ENCODE measurements around the gene ELAC2.
"Not testable (repeated sequence)": the region's sequence is repeated elsewhere in the genome, so short reads cannot be mapped to it uniquely, and the experiment has no call there.

The ELAC2 gene

DNA sequence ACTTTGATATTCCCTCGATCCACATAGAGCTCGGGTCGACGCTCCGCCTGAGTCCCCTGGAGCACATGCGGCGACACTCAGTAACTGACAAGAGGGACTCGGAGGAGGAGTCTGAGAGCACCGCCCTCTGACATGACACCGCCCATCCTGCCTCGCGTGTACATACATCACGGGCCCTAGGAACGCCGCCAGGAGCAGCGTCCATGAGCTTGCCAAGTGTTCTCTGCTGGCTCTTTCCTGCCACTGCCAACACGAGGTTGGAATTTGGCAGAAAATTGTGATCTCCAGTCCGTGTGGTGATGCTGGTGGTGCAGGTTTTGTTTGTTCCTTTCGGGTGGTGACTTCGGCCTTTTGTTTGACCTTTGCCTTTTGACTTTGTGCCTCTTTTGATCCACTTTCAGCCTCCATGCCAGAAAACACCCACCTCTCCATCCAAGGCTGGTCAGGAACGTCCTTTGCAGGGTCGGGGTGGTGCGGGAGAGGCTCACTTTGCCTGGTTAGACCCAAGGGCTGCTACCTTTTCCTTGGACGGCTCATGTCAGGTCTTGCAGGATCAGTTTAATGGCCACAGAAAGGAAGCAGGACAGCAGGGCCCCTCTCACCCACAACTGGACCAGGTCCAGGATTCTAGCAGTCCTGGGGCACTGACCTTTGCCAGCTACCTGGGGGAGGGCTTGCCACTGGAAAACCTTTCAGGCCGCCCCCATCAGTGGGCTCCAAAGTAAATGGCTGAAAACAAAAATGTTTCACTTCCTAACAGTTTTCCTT, 27.6 kb downstream of the ELAC2 start:
- DNase-seq (ENCODE audit: low read depth), result no peak

DNA sequence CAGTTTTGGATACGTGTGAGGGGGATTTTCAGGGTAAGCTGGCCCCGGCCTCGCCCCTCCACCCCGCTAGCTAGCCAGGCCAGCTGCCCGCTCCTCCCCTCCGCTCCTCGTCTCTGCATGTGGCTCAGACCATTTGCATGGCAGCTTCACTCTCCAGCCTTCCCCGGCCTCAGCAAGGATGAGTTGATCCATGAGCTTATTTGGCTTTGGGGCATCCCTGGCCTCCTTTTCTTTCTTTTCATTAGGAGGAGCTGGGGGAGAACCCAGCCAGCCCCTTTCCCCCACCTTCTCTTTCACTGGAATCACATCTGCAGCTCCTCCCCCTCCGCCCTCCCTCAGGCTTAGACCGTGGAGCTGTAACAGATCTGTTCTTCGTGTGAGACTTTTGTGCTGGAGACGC, 30.7 kb downstream of the ELAC2 start:
- DNase-seq (ENCODE audit: low read depth), result no peak

DNA sequence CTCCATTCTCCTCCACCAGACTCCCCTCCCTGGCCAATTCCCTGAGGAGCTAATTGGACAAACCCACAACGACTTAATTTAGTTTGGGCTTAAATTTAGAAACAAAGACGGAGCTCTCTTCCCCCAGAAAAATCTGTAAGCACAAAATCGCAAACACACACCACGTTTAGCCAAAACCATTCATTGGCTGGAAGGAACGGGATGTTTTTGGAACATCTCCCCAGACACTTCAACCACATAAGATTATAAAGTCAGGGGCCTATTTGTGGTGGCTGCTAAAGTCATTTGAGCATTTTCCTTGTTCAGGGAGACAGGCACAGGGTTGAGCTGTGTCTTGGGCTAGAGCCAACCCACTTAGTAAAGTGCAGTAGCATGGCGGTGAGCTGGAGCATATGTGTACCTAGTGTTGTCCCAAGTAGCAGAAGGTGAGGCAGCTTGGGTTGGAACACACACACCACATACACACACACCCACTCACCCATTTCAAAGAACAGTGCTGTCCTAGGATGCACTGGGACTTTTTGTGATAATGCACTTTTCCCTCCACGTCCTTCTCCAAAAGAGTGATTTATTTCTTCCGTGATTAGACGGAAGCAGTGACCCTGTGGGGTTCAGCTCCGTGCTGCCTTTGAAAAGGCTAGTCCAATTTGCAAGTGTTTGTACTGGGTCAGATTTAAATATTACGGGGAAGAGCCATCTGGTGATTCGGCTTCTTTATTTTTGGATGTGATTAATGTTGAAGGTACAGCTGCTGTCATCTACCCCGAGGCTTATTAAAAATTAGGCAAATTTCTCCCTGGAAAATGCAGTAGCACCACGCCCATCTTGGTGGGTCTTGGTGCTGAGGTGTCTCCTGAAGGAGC, 32.2 kb downstream of the ELAC2 start:
- DNase-seq (ENCODE audit: low read depth), result no peak

DNA sequence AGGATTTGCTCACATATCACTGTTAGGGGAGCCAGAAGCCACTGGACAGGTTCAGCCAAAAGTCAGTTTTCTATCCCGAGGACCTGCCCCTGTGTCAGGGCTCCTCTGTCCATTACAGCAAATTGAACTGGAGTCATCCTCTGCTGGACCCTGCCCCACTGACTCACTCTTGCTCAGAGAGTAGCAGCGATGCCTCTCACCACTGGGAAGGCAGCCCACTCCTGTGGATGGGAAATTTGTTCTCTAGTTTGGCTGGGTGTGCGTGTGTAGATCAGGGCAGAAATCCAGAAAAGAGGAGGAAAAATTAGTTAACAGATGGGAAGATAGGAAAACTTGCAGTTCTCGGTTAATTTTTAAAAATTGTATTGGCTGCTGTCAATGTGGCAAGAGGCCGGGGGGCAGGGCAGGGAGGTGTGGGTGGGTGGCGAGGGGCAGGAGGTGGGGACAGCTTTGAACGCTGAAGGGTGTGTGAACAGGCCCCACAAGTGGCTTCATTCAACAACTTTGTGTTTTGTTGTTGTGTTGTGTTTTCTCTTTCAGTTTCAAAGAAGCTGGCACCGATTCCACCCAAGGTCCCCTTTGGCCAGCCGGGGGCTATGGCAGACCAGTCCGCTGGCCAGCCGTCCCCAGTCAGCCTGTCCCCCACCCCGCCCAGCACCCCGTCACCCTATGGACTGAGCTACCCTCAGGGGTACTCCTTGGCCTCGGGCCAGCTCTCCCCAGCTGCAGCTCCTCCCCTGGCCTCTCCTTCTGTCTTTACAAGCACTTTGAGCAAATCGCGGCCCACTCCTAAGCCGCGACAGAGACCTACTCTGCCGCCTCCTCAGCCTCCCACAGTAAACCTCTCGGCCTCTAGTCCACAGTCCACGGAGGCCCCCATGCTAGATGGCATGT, 33.6 kb downstream of the ELAC2 start:
- no peak for DNase-seq (ENCODE audit: low read depth)

DNA sequence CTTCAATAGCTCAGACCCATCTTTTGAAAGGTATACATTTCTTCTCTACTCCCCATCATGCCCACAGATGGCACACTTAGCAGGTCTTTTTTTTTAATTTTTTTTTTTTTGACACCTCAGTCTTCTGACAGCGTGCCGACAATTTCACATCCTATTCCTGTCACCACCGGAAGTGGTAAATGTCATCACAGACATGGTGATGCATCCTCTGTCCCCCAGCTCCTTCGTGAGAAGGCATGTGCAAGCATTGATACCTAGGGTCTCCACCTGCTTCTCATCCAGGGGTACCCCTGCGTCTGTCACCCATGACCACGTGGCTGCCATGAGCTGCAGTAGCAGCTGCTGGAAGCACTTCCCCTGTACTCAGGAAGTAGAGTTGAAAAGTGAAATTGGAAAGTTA, 35.6 kb downstream of the ELAC2 start:
- DNase-seq (ENCODE audit: low read depth), result no peak

DNA sequence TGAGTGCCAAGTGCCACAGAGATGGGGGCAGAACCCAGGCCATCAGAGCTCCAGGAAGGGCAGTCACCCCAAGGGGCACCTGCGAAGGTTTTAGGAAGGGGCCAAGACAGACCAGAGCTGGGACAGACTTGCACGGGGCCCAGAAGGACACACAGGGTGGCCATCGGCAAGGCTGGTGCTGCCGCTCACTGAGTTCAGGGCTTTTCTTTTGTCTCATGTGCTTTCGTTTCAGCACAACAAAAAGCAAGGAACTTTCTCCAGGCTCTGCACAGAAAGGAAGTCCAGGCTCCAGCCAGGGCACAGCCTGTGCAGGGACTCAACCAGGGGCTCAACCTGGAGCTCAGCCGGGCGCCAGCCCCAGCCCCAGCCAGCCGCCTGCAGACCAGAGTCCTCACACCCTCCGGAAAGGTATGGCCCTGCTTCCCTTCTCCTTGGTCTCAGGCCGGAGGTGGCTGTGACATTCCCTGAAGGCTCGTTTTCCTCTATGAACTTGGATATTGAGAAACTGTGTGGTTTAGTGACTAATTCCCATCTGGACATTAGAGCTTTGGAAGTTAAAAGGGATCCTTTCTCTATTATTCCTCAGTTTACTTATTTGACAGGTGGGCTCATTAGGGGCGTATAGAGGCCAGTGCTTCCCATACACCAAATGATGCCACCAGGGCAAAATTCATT, 37.9 kb downstream of the ELAC2 start:
- peak; percentile 9 for DNase-seq (ENCODE audit: low read depth)

DNA sequence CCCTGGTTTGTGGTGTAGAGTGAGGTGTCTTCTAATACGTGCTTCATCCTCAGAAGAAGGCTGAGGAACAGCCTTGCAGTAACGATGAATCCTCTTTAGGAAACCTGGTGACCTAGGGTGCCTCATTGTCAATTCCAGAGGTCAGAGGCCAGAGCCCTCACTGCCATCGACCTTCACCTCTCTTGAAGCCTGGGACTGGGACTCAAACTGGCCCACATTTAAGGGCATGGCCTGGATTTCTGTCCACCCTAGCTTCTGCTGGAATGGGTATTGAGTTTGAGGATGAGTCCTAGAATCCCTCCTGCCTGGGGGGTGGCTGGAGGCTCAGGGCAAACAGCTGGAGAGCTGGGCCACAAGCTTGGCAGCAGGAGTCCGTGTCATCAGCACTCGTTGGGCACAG, 38.6 kb downstream of the ELAC2 start:
- no peak for DNase-seq (ENCODE audit: low read depth)

DNA sequence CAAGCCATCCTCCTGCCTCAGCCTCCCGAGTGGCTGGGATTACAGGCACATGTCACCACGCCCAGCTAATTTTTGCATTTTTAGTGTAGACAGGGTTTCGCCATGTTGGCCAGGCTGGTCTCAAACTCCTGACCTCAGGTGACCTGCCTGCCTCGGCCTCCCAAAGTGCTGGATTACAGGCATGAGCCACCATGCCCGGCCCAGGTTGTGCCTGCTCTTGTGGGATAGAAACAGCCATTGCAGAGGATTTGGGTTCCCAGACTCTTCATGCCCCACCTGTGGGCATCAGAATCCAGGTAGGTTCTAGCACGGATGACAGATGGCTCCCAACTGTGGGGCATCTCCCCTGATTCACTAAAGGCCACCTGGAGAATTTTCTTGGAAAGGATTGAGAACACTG, 39.0 kb downstream of the ELAC2 start:
- not testable (repeated sequence) for DNase-seq (ENCODE audit: low read depth)

DNA sequence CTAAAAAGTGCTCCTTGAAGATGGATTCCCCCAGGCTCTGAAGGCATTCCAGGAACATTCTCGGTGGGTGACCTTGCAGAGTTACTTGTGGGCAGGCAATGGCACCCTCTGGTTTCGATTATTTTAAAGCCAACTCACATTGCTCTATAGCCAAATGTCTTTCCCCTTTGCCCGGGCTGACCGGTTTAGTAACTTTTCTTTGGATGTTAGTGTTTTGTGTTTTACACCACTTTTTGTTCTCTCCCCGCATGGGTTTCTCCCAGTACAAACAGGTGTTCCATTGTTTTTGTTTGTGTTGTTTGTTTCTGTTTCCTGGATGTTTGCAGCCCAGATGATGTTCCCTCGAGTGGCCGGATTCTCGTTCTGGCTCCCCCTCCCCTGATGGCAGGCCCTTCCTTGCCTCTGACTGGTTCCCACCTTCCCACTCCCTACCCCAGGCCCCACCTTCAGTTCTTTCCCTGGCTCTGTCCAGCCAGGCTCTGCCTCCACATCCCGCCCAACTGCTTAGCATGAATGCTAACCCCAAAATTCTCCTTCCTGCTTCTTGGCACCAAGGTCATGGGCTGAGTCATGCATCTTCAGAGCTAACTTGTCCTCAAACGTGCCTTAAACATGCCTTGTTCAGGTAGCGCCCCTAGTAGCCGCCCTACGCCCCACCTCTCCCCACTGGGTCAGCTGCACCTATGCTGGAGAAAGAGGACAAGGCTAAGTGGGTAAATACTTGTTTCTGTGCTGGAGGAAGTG, 40.6 kb downstream of the ELAC2 start:
- DNase-seq (ENCODE audit: low read depth), result no peak

DNA sequence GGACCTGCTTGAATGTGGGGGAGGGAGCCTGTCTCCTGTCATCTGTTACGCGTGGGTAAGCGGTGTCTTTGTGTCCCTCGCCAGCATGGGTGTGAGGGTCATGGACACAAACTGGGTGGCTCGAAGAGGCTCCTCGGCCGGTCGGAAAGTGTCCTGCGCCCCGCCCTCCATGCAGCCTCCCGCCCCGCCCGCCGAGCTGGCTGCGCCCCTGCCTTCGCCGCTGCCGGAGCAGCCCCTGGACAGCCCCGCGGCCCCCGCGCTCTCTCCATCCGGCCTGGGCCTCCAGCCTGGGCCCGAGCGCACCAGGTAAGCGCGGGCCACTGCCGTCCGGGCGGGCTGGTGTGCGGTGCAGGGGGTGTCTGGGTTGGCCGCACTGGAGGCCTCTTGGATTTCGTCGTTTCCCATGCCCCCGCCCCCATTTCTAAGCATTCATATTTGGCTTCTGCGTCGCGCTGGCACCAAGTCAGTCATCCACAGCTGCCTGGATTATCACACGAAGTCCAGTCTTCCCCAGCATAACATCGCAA, 43.8 kb downstream of the ELAC2 start:
- no peak for DNase-seq (ENCODE audit: low read depth)

DNA sequence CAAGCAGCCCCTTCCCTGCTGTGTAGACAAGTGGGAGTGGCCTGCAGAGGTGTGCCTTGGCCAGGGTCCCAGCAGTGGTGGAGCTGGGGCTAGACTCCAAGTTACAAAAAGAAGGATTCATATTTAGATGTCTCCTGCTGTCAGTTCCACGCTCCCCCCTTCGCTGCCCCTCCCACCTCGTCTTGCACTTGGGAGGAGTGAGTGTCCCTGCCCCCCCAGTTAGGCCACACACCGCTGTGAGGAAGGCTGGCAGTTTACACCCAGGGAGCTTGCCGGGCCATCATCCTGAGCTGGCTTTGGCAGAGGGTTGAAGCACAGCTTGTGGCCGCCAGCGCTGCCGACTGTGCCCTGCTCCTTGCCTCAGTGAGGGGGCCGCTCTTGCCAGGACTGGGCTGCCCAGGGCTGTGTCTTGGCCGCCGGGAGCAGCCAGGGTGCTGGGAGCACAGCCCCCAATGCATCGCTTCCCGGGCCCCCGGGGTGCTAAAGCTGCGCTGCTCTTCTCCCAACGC, 44.3 kb downstream of the ELAC2 start:
- DNase-seq (ENCODE audit: low read depth), result no peak

DNA sequence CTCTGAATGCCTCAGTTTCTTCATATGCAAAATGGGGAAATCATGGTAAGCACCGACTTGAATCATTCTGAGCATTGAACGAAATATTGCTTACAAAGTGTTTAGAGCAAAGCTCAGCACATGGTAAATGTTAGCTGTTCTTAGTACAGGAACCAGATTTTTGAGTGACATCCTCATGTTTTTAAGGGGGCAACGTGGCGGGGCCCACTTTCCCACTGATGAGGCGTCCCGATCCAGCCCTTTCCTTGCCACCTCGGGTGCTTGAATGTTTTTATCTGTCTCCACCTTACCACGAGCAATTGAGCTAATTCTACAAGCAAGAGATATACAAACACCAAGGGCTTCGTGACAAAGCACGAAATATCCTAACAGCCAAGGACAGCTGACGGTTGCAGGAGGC, 49.9 kb downstream of the ELAC2 start:
- no peak for DNase-seq (ENCODE audit: low read depth)

DNA sequence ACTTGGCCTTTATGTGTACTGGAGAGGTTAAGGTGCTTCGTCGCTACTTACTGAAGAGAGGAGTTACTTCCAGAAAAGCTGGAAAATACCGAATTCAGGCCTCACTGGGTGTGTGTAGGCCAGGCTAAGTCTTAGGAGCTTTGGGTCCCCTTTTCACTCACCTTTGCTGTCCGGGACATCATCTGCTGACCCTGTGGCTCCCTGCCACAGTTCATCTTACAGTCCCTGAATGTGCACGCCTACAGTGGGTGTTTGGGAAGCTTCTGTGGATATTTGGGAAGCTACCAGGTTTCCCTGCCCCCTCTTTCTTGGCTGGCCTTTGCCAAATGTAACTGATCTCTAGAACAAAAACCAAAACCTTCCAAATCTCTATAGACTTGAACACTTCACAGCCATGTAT, 51.4 kb downstream of the ELAC2 start:
- DNase-seq (ENCODE audit: low read depth), result no peak

DNA sequence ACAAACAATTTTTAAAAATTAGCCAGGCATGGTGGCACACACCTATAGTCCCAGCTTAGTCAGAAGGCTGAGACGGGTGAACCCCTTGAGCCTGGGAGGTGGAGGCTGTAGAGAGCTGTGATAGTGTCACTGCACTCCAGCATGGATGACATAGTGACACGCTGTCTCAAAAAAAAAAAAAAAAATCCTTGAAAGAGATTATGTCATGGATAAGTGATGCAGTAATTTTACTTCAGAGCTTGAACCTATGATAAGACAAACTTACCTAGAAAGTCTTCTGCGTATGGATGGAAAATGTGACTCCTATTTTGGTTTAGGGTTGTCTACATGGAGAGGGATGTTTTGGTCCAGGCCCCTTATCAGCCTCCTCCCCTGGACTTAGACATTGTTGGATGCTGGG, 51.8 kb downstream of the ELAC2 start:
- DNase-seq (ENCODE audit: low read depth), result no peak

DNA sequence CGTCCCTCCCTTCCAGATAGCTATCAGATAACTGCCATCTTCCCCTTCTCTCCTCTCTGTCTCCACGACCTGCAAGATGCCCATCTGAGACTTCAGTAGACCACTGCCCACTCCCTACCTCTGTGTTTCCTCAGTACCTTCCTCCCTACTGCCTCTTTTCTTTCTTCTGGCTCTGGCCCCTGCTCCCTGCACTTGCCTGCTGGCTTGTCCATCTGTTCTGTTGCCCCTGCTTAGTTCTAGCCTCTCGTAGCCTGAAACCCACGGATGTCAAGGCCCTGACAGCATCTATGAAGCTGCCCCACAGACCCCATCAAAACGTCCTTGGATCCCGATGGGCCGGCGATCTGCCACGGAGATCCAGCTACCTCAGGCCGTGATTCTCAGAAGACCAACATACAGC, 53.0 kb downstream of the ELAC2 start:
- no peak for DNase-seq (ENCODE audit: low read depth)

DNA sequence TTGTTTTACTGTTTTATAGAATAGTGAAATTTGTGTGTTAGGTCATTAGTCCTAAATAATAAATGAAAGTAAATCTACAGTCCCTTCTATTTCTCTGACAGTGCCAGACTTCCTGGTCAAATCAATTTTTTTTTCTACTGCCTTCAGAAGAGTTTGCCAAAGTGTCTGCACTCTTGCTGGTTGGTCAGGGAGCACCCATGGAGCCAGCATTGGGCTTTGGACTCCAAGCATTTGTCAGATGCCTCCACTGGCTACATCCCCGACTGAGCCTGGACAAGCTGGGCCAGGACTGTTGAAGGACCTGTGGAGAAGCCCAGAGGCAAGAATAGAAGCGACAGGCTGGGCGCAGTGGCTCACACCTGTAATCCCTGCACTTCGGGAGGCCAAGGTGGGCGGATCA, 53.7 kb downstream of the ELAC2 start:
- DNase-seq (ENCODE audit: low read depth), result no peak

DNA sequence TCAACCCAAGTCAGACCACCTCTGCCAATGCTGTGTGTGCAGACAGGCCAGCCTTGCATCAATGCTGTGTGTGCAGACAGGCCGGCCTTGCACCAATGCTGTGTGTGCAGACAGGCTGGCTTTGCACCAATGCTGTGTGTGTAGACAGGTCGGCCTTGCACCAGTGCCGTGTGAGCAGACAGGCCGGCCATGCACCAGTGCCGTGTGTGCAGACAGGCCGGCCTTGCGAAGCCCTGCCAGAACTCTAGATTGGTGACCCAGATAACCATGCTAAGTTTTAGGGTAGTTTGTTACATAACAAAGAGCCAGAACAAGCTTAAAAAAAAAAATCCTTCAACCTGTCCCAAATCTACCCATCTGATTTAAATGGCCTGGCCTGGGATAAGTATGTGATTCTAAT, 54.3 kb downstream of the ELAC2 start:
- DNase-seq (ENCODE audit: low read depth), result no peak

DNA sequence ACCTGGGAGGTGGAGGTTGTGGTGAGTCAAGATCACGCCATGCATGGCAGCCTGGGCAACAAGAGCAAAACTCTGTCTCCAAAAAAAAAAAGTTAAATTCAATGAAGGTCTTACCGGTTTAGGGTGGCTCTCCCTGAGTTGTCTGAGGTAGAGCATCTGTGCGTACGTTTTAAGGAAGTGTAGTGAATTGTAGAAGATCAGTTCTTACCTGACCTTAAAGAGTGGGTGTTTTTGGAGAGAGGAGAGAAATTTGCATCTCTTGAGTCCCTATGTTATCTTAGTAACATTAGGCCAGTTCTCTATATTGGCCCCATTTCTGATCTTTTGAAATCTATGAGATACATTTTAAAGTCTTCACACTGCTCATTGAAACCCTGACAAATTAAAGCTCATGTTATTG, 56.2 kb downstream of the ELAC2 start:
- no peak for DNase-seq (ENCODE audit: low read depth)

DNA sequence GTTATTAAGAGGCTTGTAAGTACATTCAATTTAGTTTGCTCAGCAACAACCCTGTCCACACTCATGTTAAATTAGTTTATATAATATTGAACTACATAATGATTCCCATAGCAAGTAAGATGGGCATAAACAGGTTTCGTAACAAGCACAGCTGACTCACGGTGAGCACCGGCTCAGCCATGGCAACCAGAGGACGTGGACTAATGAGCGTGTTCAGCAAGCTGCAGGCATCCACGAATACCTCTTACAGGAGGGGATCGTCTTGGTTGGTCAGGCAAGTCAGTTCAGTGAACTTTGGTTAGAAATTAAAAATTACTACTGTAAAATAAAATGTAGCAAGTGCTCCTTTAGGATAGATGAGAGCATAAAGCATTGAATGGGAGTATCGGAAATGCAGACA, 58.4 kb downstream of the ELAC2 start:
- peak; percentile 18 for DNase-seq (ENCODE audit: low read depth)

DNA sequence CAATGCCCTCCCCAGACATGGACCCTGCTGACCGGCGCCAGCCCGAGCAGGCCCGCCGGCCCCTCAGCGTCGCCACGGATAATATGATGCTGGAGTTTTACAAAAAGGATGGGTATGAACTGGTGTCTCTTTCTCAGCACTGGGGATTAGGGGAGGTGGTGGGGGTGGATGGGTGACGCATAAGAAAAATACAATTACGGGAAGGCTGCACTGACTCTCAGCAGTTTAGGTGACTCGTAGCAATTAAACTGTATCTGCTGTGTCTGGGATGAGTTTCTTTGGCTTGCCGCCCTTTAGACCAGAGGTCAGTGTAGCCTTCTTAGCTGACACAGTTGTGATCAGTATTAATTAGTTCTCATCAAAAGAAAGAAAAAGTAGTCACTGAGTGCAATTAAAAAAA, 59.0 kb downstream of the ELAC2 start:
- DNase-seq (ENCODE audit: low read depth), result no peak

DNA sequence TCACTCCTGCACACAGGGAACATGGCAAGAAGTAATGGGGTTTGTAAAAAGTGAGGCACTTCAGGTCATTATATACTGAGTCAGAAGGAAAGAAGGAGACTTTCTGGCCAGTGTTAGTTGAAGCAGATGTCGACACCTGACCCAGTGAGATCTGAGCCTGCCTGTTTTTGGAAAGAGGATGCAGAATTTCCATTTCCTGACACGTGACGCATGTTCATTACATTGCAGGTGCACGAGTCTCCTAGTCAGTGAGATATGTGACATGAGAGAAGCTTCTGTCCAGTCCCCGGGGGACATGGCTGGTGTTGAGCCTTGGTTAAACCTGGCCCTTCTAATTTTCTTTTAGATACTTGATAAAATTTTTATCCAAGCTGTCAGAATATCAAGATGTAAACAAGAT, 62.3 kb downstream of the ELAC2 start:
- no peak for DNase-seq (ENCODE audit: low read depth)
